SK-N-SH treated with all-trans-retinoic acid at 6 μM for 48 hours (cell line): Measurements from ENCODE around the gene VPS41.

Source experiments
- ARNTL ChIP-seq: fragments of 450-650 bp; formaldehyde crosslinking; IDR thresholded peaks from 2 replicates; pipeline ENCODE4 v1.5.0; 2020; ENCODE audit warnings: low read depth, mild to moderate bottlenecking, moderate library complexity, borderline replicate concordance
- BACH2 ChIP-seq: fragments of 250-450 bp; sonication (Bioruptor Pico); IDR thresholded peaks from 2 replicates; pipeline ENCODE4 v1.9.0; 2021; ENCODE audit warnings: mild to moderate bottlenecking, borderline replicate concordance
- CSDC2 ChIP-seq: fragments of 250-450 bp; sonication (Bioruptor Pico); IDR thresholded peaks from 2 replicates; pipeline ENCODE4 v1.5.0; 2020; ENCODE audit warnings: mild to moderate bottlenecking, moderate library complexity
- ESRRG ChIP-seq: fragments of 250-450 bp; sonication (Bioruptor Pico); IDR thresholded peaks from 2 replicates; pipeline ENCODE4 v1.6.1; 2021; ENCODE audit warnings: mild to moderate bottlenecking
- ISL1 ChIP-seq: fragments of 250-450 bp; sonication (Bioruptor Pico); IDR thresholded peaks from 2 replicates; pipeline ENCODE4 v2.1.2; 2022; ENCODE audit warnings: mild to moderate bottlenecking, moderate library complexity
- PATZ1 ChIP-seq: fragments of 250-450 bp; sonication (Bioruptor Pico); IDR thresholded peaks from 2 replicates; pipeline ENCODE4 v1.8.0; 2020; ENCODE audit warnings: mild to moderate bottlenecking, moderate library complexity, borderline replicate concordance
- POU6F1 ChIP-seq: fragments of 250-450 bp; sonication (Bioruptor Pico); IDR thresholded peaks from 2 replicates; pipeline ENCODE4 v1.8.0; 2021; ENCODE audit warnings: low read depth, mild to moderate bottlenecking, moderate library complexity, borderline replicate concordance
- PPARA ChIP-seq: fragments of 250-450 bp; sonication (Bioruptor Pico); IDR thresholded peaks from 2 replicates; pipeline ENCODE4 v1.5.0; 2020; ENCODE audit warnings: mild to moderate bottlenecking, borderline replicate concordance
- TOX ChIP-seq: fragments of 250-450 bp; sonication (Bioruptor Pico); IDR thresholded peaks from 2 replicates; pipeline ENCODE4 v1.8.0; 2021; ENCODE audit warnings: mild to moderate bottlenecking, moderate library complexity, borderline replicate concordance

GRCh38 chr7:38880454-38880853 is 28.5 kb downstream of the VPS41 start:
- TF ChIP-seq ISL1 = no peak
- TF ChIP-seq ESRRG (CRISPR knock-in tag) = no peak
- no peak for TF ChIP-seq TOX
- TF ChIP-seq POU6F1 = no peak
- TF ChIP-seq ARNTL (CRISPR knock-in tag) = no peak
- TF ChIP-seq CSDC2 (CRISPR knock-in tag) = no peak
- TF ChIP-seq BACH2 (CRISPR knock-in tag) = no peak
- no peak for TF ChIP-seq PATZ1 (CRISPR knock-in tag)
- TF ChIP-seq PPARA (CRISPR knock-in tag) = no peak
